Upper lobe of left lung (tissue), 6 donors: ENCODE results near the gene CDC25B. TPM values are rescaled to one million over a fixed set of nuclear protein-coding genes. Genes with fewer than 3 reads are reported as not detected.

ENCODE experiments used
- ATAC-seq, 2 donors: fragments of 200-7000 bp; cut with Tn5 transposase; one replicate each; pipeline ENCODE4 v1.9.1; 2022; ENCODE audit warnings: mild to moderate bottlenecking in 2 of 2, moderate library complexity in 2 of 2; ENCODE audit not compliant: low FRiP score in 2 of 2
- DNase-seq, 2 donors: peaks; one replicate each; pipeline ENCODE4 v3.0.0-alpha.2; 2019 to 2020
- H3K27ac ChIP-seq, 4 donors: fragments of 200-600 bp; sonication (generic); one replicate each; pipeline ENCODE4 v1.5.1; 2016 to 2019
- H3K27me3 ChIP-seq, 4 donors: fragments of 200-600 bp; sonication (generic); one replicate each; pipeline ENCODE4 v1.5.1; 2017 to 2019
- H3K36me3 ChIP-seq, 4 donors: fragments of 200-600 bp; sonication (generic); one replicate each; pipeline ENCODE4 v1.5.1; 2016 to 2019
- H3K4me1 ChIP-seq, 4 donors: fragments of 200-600 bp; sonication (generic); one replicate each; pipeline ENCODE4 v1.5.1; 2018 to 2019
- H3K4me3 ChIP-seq, 4 donors: fragments of 200-600 bp; sonication (generic); one replicate each; pipeline ENCODE4 v1.5.1; 2017 to 2019; ENCODE audit warnings: mild to moderate bottlenecking in 2 of 4, moderate library complexity in 1 of 4
- H3K9me3 ChIP-seq, 4 donors: fragments of 200-600 bp; sonication (generic); one replicate each; pipeline ENCODE4 v1.5.1; 2018 to 2019
- EP300 ChIP-seq, 4 donors: sonication (generic); formaldehyde crosslinking; IDR thresholded peaks; one replicate each; pipeline ENCODE4 v1.5.1; 2017; ENCODE audit warnings: antibody characterized with exemption in 4 of 4, control low read depth in 2 of 4
- POLR2A ChIP-seq, 4 donors: fragments of 450-650 bp; IDR thresholded peaks; one replicate each; pipeline ENCODE4 v1.5.1; 2016 to 2017; ENCODE audit warnings: antibody characterized with exemption in 4 of 4, mild to moderate bottlenecking in 2 of 4
- POLR2AphosphoS5 ChIP-seq, 2 donors: sonication (generic); formaldehyde crosslinking; IDR thresholded peaks; one replicate each; pipeline ENCODE4 v1.5.1; 2017; ENCODE audit warnings: antibody characterized with exemption in 2 of 2
- WGBS, 2 donors: methylation state at CpG; one replicate each; pipeline ENCODE4 v1.1.5; 2017 to 2018; 5-methylcytosine and 5-hydroxymethylcytosine counted together
- total RNA-seq, 6 donors: library from RNA; depleted of rRNA in 4 of 6; stranded (reverse); fragments of >200 nt in 4 of 6; gene quantifications; one replicate each; pipeline versions ENCODE4 v1.1.0 to v1.2.1, GENCODE V29; 2016 to 2021
- TF ChIP-seq, protein P1 (sequence below), 6 experiments: fragments of 450-650 bp in 4 of 6; fragments of 200-600 bp in 2 of 6; sonication (generic) in 2 of 6; IDR thresholded peaks; one replicate each; pipeline ENCODE4 v1.5.1; 2016 to 2019; ENCODE audit warnings: antibody characterized with exemption in 6 of 6
- donor health status: DM: no; HTN: no; CAD: no; lungs with moderate emphysema.
- donor health status: DM: no; HTN: yes; CAD: no; lungs with severe emphysema.

The CDC25B gene
- total RNA-seq, 6 donors from 2014 or later = 45.5 to 151 (median 99.1) TPM

DNA sequence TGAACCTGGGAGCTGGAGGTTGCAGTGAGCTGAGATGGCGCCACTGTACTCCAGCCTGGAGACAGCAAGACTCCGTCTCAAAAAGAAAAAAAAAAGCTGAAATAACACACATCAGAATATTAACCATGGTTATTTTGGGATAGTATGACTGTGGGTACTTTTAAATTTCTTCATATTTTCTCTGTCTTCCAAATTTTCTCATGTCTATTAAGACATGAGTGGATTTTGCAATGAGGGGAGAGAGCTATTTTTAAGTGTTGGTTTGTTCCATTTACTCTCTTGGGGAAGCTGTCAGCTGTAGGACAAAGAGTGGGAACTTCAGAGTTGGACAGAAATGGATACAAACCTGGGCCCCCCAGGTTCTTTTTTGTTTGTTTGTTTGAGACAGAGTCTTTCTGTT lies 38.8 kb upstream of the CDC25B start:
- Histone ChIP-seq H3K4me1 (peaks cover 2 to 18% (median 6%) of the 10 kb centered on the region in 4 donors), H3K27ac (no peak overlapping the region), H3K27me3 (no peaks in the 10 kb centered on the region), H3K9me3 (no peaks in the 10 kb centered on the region), H3K4me3 (no peak overlapping the region), H3K36me3 (peaks cover 0 to 5% (median 0%) of the 10 kb centered on the region in 4 donors)
- TF ChIP-seq EP300 (IDR thresholded peaks at IDR 0.05) (no peak), POLR2A (IDR thresholded peaks at IDR 0.05) (no peak), POLR2AphosphoS5 (IDR thresholded peaks at IDR 0.05) (no peak)
- TF ChIP-seq, protein P1, sequence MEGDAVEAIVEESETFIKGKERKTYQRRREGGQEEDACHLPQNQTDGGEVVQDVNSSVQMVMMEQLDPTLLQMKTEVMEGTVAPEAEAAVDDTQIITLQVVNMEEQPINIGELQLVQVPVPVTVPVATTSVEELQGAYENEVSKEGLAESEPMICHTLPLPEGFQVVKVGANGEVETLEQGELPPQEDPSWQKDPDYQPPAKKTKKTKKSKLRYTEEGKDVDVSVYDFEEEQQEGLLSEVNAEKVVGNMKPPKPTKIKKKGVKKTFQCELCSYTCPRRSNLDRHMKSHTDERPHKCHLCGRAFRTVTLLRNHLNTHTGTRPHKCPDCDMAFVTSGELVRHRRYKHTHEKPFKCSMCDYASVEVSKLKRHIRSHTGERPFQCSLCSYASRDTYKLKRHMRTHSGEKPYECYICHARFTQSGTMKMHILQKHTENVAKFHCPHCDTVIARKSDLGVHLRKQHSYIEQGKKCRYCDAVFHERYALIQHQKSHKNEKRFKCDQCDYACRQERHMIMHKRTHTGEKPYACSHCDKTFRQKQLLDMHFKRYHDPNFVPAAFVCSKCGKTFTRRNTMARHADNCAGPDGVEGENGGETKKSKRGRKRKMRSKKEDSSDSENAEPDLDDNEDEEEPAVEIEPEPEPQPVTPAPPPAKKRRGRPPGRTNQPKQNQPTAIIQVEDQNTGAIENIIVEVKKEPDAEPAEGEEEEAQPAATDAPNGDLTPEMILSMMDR (IDR thresholded peaks at IDR 0.05) = no peak
- no peak for ATAC-seq
- WGBS, 2 donors = 69 to 79% methylated on average over 2 of the region's 2 CpGs
- no peak for DNase-seq

GRCh38 chr20:3758566-3758965 lies 37.5 kb upstream of the CDC25B start:
- WGBS, 2 donors = 81 to 93% methylated on average over 3 to 11 of the region's 11 CpGs
- no peak for DNase-seq
- Histone ChIP-seq H3K27ac (no peak overlapping the region), H3K27me3 (no peaks in the 10 kb centered on the region), H3K4me1 (peaks cover 0 to 6% (median 0%) of the 10 kb centered on the region in 4 donors), H3K9me3 (no peaks in the 10 kb centered on the region), H3K36me3 (peaks cover 0 to 5% (median 0%) of the 10 kb centered on the region in 4 donors), H3K4me3 (no peak overlapping the region)
- TF ChIP-seq, protein P1 (IDR thresholded peaks at IDR 0.05) = no peak
- TF ChIP-seq EP300 (IDR thresholded peaks at IDR 0.05) (no peak), POLR2AphosphoS5 (IDR thresholded peaks at IDR 0.05) (no peak), POLR2A (IDR thresholded peaks at IDR 0.05) (no peak)
- ATAC-seq = peak in 1 of 2 donors; percentile 3

DNA sequence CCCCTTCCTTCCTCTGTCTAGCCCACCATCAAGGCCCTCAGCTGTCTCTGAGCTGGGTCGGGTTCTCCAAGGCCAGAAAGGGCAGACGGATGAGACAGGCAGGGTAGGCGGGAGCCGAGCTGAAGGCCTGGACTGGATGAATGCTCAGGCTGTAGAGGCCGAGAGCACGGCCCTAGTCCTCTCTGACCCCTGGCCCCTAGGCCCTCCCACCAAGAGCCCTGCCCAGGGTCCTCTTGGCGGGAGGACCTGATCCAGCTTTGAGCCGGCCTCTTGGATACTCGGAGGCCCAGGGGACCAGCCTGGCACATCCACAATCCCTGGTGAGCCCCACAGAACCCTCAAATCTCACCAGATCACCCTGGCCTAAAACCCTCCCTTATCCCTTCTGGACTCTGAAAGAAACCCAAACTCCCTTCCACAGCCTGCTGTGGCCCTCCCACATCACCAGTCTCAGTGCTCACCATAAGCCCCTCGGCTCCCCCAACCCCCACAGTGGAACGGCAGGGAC lies 36.7 kb upstream of the CDC25B start:
- no peak for TF ChIP-seq POLR2A (IDR thresholded peaks at IDR 0.05)
- TF ChIP-seq, protein P1 (IDR thresholded peaks at IDR 0.05) = no peak
- TF ChIP-seq EP300 (IDR thresholded peaks at IDR 0.05) = no peak
- TF ChIP-seq POLR2AphosphoS5 (IDR thresholded peaks at IDR 0.05) = no peak
- no peak for DNase-seq

DNA sequence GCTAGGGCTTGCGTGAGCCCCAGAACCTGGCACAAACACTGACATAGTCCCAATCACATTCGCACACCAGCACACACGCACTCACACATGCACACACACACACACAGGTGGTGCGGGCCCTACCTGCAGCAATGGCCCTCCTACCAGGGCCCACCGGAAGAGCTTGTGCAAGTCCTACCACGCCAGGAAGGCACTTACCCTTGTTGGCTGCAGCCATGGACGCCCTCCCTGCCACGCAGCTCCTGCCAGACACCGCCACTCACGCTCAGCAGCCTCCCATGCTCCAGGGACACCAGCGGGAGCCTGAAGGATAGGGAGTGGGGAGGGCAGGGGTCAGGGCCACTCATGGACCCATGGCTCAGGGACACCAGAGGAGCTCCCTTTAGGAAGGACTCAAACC lies 36.2 kb upstream of the CDC25B start:
- TF ChIP-seq EP300 (IDR thresholded peaks at IDR 0.05) (no peak), POLR2A (IDR thresholded peaks at IDR 0.05) (no peak), POLR2AphosphoS5 (IDR thresholded peaks at IDR 0.05) (no peak)
- TF ChIP-seq, protein P1 (IDR thresholded peaks at IDR 0.05) = no peak
- Histone ChIP-seq H3K36me3 (peaks cover 0 to 5% (median 0%) of the 10 kb centered on the region in 4 donors), H3K9me3 (no peaks in the 10 kb centered on the region), H3K27ac (no peak overlapping the region), H3K4me1 (peaks cover 0 to 11% (median under 1%) of the 10 kb centered on the region in 4 donors), H3K4me3 (no peak overlapping the region), H3K27me3 (no peaks in the 10 kb centered on the region)
- ATAC-seq = no peak
- WGBS, 2 donors = 95% methylated on average over 10 of the region's 11 CpGs; no CpG with 5 or more reads in 1 of the 2 donors
- no peak for DNase-seq

More for the DNA sequence above, 36.7 kb upstream of the CDC25B start:
- Histone ChIP-seq H3K4me1 (peaks cover 0 to 6% (median 0%) of the 10 kb centered on the region in 4 donors), H3K27me3 (no peaks in the 10 kb centered on the region), H3K4me3 (no peak overlapping the region), H3K27ac (no peak overlapping the region), H3K36me3 (peaks cover 0 to 5% (median 0%) of the 10 kb centered on the region in 4 donors), H3K9me3 (no peaks in the 10 kb centered on the region)
- 83 to 89% methylated on average over 4 to 11 of the region's 11 CpGs for WGBS, 2 donors
- ATAC-seq = no peak
